Neural progenitor cell (in vitro differentiated cells): ENCODE results near the gene EXOSC10.

Experiments used
- CTCF ChIP-seq: fragments of 200-600 bp; sonication (generic); IDR thresholded peaks from 2 replicates; pipeline ENCODE4 v1.5.1; 2017; ENCODE audit warnings: antibody characterized with exemption, mild to moderate bottlenecking
- EZH2 ChIP-seq: fragments of 200-600 bp; sonication (generic); IDR thresholded peaks from 2 replicates; pipeline ENCODE4 v1.6.1; 2017; ENCODE audit warnings: antibody characterized with exemption, mild to moderate bottlenecking, moderate library complexity
- EZH2phosphoT487 ChIP-seq: fragments of 200-600 bp; sonication (generic); IDR thresholded peaks from 2 replicates; pipeline ENCODE4 v1.6.1; 2017; ENCODE audit warnings: antibody characterized with exemption

GRCh38 chr1:11130406-11130805 lies 30.7 kb upstream of the EXOSC10 start:
- no peak for TF ChIP-seq CTCF
- TF ChIP-seq EZH2phosphoT487, result no peak
- no peak for TF ChIP-seq EZH2
